ENCODE data around the gene TSC22D4.

GRCh38 chr7:100509231-100509630, 30.2 kb upstream of the TSC22D4 start:
- TF ChIP-seq, protein P1, sequence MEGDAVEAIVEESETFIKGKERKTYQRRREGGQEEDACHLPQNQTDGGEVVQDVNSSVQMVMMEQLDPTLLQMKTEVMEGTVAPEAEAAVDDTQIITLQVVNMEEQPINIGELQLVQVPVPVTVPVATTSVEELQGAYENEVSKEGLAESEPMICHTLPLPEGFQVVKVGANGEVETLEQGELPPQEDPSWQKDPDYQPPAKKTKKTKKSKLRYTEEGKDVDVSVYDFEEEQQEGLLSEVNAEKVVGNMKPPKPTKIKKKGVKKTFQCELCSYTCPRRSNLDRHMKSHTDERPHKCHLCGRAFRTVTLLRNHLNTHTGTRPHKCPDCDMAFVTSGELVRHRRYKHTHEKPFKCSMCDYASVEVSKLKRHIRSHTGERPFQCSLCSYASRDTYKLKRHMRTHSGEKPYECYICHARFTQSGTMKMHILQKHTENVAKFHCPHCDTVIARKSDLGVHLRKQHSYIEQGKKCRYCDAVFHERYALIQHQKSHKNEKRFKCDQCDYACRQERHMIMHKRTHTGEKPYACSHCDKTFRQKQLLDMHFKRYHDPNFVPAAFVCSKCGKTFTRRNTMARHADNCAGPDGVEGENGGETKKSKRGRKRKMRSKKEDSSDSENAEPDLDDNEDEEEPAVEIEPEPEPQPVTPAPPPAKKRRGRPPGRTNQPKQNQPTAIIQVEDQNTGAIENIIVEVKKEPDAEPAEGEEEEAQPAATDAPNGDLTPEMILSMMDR (IDR thresholded peaks at IDR 0.05; ENCODE audit: insufficient read depth, low read depth, low read length): no peak
- TF ChIP-seq EZH2 (IDR thresholded peaks at IDR 0.05; ENCODE audit: insufficient read depth, low read length): no peak
